Gastroesophageal sphincter (tissue), 4 donors: ENCODE data around the gene GAPT. TPM values are rescaled to one million over a fixed set of nuclear protein-coding genes. Genes with fewer than 3 reads are reported as not detected.

Source experiments
- ATAC-seq: fragments of 150-250 bp; one replicate; pipeline ENCODE4 v1.9.1; 2016; ENCODE audit warnings: mild to moderate bottlenecking, moderate library complexity
- H3K27ac ChIP-seq, 4 donors: fragments of 200-600 bp; sonication (generic) in 3 of 4; 1 replicate in 3 of 4; 2 replicates in 1 of 4; pipeline ENCODE4 v1.5.1; 2016 to 2019
- H3K27me3 ChIP-seq: fragments of 200-600 bp; sonication (generic); one replicate; pipeline ENCODE4 v1.5.1; 2019
- H3K36me3 ChIP-seq, 2 donors: fragments of 200-600 bp; sonication (generic); one replicate each; pipeline ENCODE4 v1.5.1; 2019; ENCODE audit warnings: control low read depth in 1 of 2
- H3K4me1 ChIP-seq, 3 donors: fragments of 200-600 bp; sonication (generic); 1 replicate in 2 of 3; 2 replicates in 1 of 3; pipeline ENCODE4 v1.5.1; 2016 to 2019; ENCODE audit warnings: control low read depth in 2 of 3
- H3K4me3 ChIP-seq, 2 donors: fragments of 200-600 bp; sonication (generic); one replicate each; pipeline ENCODE4 v1.5.1; 2019; ENCODE audit warnings: mild to moderate bottlenecking in 1 of 2, moderate library complexity in 1 of 2
- H3K9me3 ChIP-seq, 3 donors: fragments of 200-600 bp; sonication (generic); one replicate each; pipeline ENCODE4 v1.5.1; 2017 to 2019; ENCODE audit warnings: control low read depth in 2 of 3
- CTCF ChIP-seq, 4 experiments: fragments of 200-600 bp in 2 of 4; fragments of 450-650 bp in 2 of 4; sonication (generic) in 1 of 4; IDR thresholded peaks; one replicate each; pipeline ENCODE4 v1.5.1; 2017 to 2019; ENCODE audit warnings: antibody characterized with exemption in 4 of 4, mild to moderate bottlenecking in 2 of 4, moderate library complexity in 2 of 4
- EP300 ChIP-seq: sonication (generic); formaldehyde crosslinking; IDR thresholded peaks from one replicate; pipeline ENCODE4 v1.6.1; 2017; ENCODE audit warnings: antibody characterized with exemption, mild to moderate bottlenecking
- POLR2A ChIP-seq, 2 donors: fragments of 450-650 bp; IDR thresholded peaks; one replicate each; pipeline ENCODE4 v1.6.1; 2017; ENCODE audit warnings: antibody characterized with exemption in 2 of 2, mild to moderate bottlenecking in 2 of 2, moderate library complexity in 1 of 2
- POLR2AphosphoS5 ChIP-seq: sonication (generic); formaldehyde crosslinking; IDR thresholded peaks from one replicate; pipeline ENCODE4 v1.6.1; 2017; ENCODE audit warnings: antibody characterized with exemption
- WGBS, 2 donors: methylation state at CpG; one replicate each; pipeline ENCODE4 v1.1.5; 2018; ENCODE audit warnings: low coverage in 1 of 2; 5-methylcytosine and 5-hydroxymethylcytosine counted together
- total RNA-seq, 4 donors: library from RNA; depleted of rRNA; stranded (reverse); fragments of >200 nt; gene quantifications; one replicate each; pipeline ENCODE4 v1.1.0, GENCODE V29; 2016

The GAPT gene
- total RNA-seq, 4 donors from 2014 or later, result 0.50 to 2.4 (median 2.2) TPM; not detected in 1

GRCh38 chr5:58466939-58467338, 24.3 kb upstream of the GAPT start:
- Histone ChIP-seq H3K4me3 (no peak overlapping the region), H3K27ac (no peak overlapping the region), H3K36me3 (no peaks in the 10 kb centered on the region), H3K27me3 (no peaks in the 10 kb centered on the region), H3K9me3 (no peaks in the 10 kb centered on the region), H3K4me1 (peaks cover 0 to 7% (median 0%) of the 10 kb centered on the region in 3 donors)
- WGBS, 2 donors, result 45 to 55% methylated on average over 4 of the region's 4 CpGs
- TF ChIP-seq CTCF (IDR thresholded peaks at IDR 0.05) (no peak), POLR2AphosphoS5 (no peak), EP300 (no peak), POLR2A (IDR thresholded peaks at IDR 0.05) (no peak)
- no peak for ATAC-seq

- H3K27me3 ChIP-seq, result no peaks in the 10 kb centered on the region
- no peaks in the 10 kb centered on the region for H3K36me3 ChIP-seq
- ATAC-seq, result no peak
- H3K27ac ChIP-seq, result no peak overlapping the region
- no peak for TF ChIP-seq EP300
- TF ChIP-seq POLR2AphosphoS5, result no peak
- no peak for TF ChIP-seq CTCF (IDR thresholded peaks at IDR 0.05)
- no peak for TF ChIP-seq POLR2A (IDR thresholded peaks at IDR 0.05)
- WGBS, 2 donors, result 78 to 95% methylated on average over 2 of the region's 2 CpGs
- H3K4me1 ChIP-seq, result no peaks in the 10 kb centered on the region
- H3K4me3 ChIP-seq, result no peak overlapping the region
- no peaks in the 10 kb centered on the region for H3K9me3 ChIP-seq
Measured at GRCh38 chr5:58469896-58470295, 21.3 kb upstream of the GAPT start.

GRCh38 chr5:58475404-58475803, 15.8 kb upstream of the GAPT start:
- no peaks in the 10 kb centered on the region for H3K9me3 ChIP-seq
- H3K36me3 ChIP-seq, result no peaks in the 10 kb centered on the region
- H3K4me1 ChIP-seq, result no peaks in the 10 kb centered on the region
- H3K4me3 ChIP-seq, result no peak overlapping the region
- no peak for ATAC-seq
- peaks cover 6% of the 10 kb centered on the region for H3K27me3 ChIP-seq
- TF ChIP-seq POLR2A (IDR thresholded peaks at IDR 0.05), result no peak
- TF ChIP-seq CTCF (IDR thresholded peaks at IDR 0.05), result no peak
- TF ChIP-seq POLR2AphosphoS5, result no peak
- no peak for TF ChIP-seq EP300
- H3K27ac ChIP-seq, result no peak overlapping the region
- WGBS, 2 donors, result 71% methylated on average over 2 of the region's 3 CpGs; no CpG with 5 or more reads in 1 of the 2 donors

GRCh38 chr5:58477760-58478376, 13.4 kb upstream of the GAPT start:
- H3K36me3 ChIP-seq, result no peaks in the 10 kb centered on the region
- H3K27ac ChIP-seq, result no peak overlapping the region
- WGBS, 2 donors, result 43 to 46% methylated on average over 1 of the region's 1 CpG
- H3K27me3 ChIP-seq, result peaks cover 12% of the 10 kb centered on the region
- H3K4me3 ChIP-seq, result no peak overlapping the region
- H3K4me1 ChIP-seq, result no peaks in the 10 kb centered on the region
- H3K9me3 ChIP-seq, result no peaks in the 10 kb centered on the region
- TF ChIP-seq EP300, result no peak
- TF ChIP-seq POLR2A (IDR thresholded peaks at IDR 0.05), result no peak
- no peak for TF ChIP-seq POLR2AphosphoS5
- TF ChIP-seq CTCF (IDR thresholded peaks at IDR 0.05), result no peak
- ATAC-seq, result no peak

- no peaks in the 10 kb centered on the region for H3K36me3 ChIP-seq
- H3K4me3 ChIP-seq, result no peak overlapping the region
- H3K27me3 ChIP-seq, result peaks cover 12% of the 10 kb centered on the region
- no peaks in the 10 kb centered on the region for H3K9me3 ChIP-seq
- H3K27ac ChIP-seq, result no peak overlapping the region
- no peak for ATAC-seq
- H3K4me1 ChIP-seq, result no peaks in the 10 kb centered on the region
- TF ChIP-seq EP300 (no peak), CTCF (IDR thresholded peaks at IDR 0.05) (no peak), POLR2A (IDR thresholded peaks at IDR 0.05) (no peak), POLR2AphosphoS5 (no peak)
Measured at GRCh38 chr5:58481066-58481676, 10.1 kb upstream of the GAPT start.
